HG03439 (cell line): ENCODE measurements around the gene CSAD.
A peak's percentile ranks its signal among the peaks of the same experiment; 100 is the strongest.
"Not testable (repeated sequence)": the region's sequence is repeated elsewhere in the genome, so short reads cannot be mapped to it uniquely, and the experiment has no call there.

Experiments
- ATAC-seq: cut with Tn5 transposase; IDR thresholded peaks from one replicate; pipeline ENCODE4 v1.9.1; 2021; ENCODE audit warnings: mild to moderate bottlenecking, moderate library complexity; ENCODE audit not compliant: unreplicated experiment

The CSAD gene

DNA sequence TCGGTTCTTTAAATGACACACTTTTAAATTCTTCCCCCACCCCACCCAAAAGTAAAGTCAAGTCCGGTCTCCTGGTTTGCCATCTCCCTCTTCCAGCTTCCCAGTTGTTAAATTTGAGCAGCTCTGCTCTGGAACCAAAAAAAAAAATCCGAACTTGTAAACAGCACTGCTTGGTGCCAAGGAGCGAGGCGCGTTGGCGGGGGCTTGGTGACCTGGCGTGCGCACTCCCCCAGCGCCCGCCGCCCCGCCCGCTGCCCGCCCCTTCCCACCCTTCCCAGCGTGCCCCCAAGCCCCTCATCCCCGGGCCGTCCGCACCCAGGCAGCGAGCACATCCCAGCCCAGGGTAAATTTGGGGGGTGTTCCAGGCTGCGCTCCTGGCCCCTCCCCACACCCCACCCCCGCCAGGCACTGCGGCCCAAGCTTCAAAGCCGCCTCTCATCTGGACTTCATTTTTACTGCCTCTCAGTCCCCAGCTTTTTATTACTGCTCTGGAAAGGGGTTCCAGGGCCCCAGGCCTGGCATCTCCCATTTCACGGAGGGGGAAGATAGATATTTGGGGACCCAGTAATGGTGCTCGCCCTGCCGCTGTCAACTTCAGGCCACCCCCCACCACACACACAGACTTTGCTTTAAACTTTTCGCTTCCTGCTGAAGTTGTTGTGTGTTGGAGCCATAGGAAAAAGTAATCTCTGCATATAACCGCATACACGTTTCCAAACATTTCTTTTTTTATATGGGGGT is 38.0 kb upstream of the CSAD start:
- no peak for ATAC-seq

DNA sequence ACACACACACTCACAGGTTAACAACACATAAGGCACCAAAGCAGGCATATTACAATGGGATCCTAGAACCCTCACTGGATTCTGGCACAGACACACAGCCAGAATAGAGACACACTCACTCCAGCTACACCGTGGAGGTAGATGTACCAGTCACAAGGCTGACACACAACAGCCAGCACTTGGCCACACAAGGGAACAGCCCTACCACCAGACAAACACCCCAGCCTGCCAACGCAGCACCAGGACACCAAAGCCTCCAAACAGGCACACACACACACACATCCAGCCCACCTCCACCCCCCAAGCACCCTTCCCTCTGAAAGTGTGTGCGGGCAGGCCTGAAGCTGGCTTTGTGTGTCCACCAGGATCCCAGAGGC is 37.2 kb upstream of the CSAD start:
- ATAC-seq, result no peak

GRCh38 chr12:53217051-53217930 is 36.6 kb upstream of the CSAD start:
- ATAC-seq, result no peak

- no peak for ATAC-seq
These were observed 34.8 kb upstream of the CSAD start for GRCh38 chr12:53215497-53215896.

GRCh38 chr12:53214687-53215455 is 34.1 kb upstream of the CSAD start:
- ATAC-seq, result no peak

DNA sequence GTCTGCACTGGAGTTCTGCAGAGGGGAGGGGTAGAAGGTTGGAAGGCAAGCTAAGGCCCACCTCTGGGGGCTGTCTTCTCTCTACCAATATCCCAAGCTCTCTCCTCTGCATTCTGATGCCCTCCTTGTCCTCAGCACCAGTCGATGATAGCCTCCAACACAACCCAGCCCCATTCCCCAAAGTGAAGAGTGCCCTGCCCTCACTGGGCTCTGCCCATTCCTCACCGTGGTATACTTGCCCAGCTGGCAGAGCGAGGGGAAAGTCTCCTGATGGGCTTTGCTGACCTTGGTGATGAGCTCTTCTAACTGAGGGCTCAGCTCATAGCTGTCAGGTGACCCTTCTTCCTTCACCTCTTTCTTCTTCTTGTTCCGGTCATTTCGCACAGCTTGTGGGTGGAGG is 33.5 kb upstream of the CSAD start:
- ATAC-seq, result no peak

GRCh38 chr12:53213348-53213747 is 32.6 kb upstream of the CSAD start:
- peak; percentile 44 for ATAC-seq

- ATAC-seq, result no peak
These were observed 32.2 kb upstream of the CSAD start for GRCh38 chr12:53212931-53213330.

DNA sequence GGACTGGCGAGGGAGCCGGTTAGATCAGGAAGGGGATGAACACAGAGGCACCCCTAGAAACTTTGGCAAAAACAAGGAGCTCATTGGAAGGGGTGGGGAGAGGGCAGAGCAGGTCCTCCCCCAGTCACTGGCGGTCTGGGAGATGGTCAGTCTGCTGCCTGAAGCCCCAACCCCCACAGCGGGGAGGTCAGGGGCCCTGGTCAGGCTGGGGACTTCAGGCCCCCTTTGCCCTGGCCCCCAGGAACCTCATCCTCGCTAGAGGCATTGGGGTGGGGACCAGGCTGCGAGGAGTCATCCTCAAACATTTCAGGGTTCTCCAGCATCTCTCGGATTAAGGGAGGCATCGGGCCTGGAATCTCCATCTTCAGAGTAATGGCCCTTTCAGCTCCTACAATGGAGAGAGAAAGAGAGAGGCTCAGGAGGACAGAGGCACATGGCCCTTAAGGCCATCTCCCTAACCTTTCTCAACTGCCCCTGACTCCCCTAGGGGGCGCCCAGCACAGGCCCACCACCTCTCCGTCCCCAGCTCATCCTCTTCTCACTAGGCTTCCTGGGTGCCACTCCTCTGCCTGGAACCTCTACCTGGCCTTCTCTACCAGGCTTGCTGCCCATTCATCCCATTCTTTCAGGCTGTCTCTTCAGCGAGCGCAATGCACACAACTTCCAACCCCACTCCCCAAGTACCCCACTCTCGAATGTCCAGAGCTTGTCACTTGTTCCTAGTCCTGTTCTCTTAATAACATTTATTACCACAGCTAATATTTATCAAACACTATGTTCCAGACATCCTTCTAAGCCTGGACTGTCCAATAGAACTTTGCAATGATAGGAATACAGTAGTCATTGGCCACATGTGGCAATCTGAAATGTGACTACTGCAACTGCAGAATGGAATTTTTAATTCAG is 31.0 kb upstream of the CSAD start:
- no peak for ATAC-seq

DNA sequence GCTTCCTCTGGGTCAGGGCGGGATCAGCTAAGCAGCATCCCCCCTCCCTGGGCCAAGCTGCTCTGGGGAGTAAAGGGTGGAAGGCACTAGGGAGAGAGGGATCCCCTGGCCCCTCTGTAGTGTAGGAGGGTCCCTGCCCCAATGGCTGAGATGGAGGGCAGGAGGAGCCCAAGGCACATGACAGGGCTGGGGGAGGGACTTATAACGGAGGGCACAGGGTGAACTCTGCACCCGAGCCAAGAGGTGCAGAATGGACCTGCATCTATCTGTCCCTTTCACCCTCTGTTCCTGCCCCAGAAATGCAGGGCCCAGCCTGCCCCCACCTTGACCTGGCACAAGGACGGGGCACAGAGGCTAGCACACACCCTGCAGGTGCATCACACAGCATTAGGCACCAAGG is 30.1 kb upstream of the CSAD start:
- ATAC-seq, result no peak

DNA sequence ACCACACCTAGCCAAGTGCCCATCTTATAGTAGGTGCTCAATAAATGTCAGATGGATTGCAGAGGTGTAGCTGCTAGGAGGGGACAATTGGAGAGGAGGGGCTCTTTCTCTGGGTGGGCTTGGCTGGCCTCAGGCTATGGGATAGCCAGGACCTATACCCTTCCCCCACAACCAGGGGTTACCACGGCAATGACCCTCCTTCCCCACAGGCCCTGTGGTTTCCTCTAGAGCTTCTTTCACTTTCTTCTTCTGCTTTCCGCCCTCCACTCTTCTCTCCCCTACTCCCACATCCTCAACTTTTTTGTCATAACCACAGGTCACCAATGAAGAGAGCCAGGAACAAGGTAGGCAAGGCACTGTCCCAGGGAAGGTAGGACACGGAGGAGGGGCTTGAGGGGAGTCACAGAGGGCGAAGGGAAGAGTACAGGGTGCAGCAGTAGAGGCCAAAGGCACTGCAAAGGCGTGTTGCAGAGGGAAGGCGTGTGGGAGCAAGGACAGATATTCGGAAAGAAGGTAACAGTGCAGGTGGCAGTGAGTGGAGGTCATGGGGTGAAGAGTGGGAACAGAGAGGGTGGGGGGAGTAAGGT is 28.2 kb upstream of the CSAD start:
- no peak for ATAC-seq

DNA sequence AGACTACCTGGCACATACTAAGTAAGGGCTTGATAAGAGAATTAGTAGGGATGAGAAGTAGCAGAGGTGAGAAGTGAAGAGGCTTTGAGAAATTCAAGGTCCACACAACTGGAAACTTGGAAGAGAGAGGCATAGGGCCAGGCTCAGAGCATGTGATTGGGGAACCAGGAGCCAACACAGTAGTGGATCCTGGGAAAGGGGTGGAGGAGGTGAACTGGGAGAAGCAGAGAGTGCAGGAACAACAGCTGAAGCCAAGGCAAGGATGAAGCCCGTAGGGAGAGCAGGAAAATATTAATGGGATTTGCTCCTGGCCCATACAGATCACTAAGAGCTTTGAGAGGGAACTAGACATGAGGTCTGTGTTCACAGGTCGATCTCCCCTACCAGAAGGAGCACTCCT is 27.7 kb upstream of the CSAD start:
- ATAC-seq, result no peak

GRCh38 chr12:53207042-53207441 is 26.3 kb upstream of the CSAD start, which contains the start of gene ITGB7:
Gene ITGB7 (minus strand): TSS chr12:53207251. CDS start chr12:53200443, 6,808 bp downstream.
- no peak for ATAC-seq

- peak; percentile 69 for ATAC-seq
These were observed 25.2 kb upstream of the CSAD start for GRCh38 chr12:53205747-53206419.

- no peak for ATAC-seq
These were observed 23.6 kb upstream of the CSAD start for GRCh38 chr12:53204351-53204750.

DNA sequence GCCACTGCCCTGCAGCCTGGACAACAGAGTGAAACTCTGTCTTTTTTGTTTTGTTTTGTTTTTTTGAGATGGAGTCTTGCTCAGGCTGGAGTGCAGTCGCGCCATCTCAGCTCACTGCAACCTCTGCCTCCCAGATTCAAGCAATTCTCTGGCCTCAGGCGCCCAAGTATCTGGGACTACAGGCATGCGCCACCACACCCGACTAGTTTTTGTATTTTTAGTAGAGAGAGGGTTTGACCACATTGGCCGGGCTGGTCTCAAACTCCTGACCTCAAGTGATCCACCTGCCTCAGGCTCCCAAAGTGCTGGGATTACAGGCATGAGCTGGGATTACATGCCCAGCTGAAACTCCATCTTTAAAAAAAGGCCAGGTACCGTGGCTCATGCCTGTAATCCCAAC is 21.6 kb upstream of the CSAD start:
- ATAC-seq, result not testable (repeated sequence)

DNA sequence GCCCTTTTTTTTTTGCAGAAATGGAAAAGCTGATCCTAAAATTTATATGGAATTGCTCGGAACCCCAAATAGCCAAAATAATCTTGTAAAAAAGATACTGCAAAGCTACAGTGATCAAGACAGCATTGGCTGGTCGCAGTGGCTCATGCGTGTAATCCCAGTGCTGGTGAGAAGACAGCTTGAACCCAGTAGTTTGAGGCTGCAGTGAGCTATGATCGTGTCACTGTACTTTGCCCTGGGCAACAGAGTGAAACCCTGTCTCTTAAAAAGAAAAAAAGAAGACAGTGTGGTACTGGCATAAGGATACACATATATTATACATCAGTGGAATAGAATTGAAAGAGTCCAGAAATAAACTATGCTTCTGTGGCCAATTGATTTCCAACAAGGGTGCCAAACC is 20.9 kb upstream of the CSAD start:
- no peak for ATAC-seq

- no peak for ATAC-seq
These were observed 20.4 kb upstream of the CSAD start for GRCh38 chr12:53201177-53201541.

DNA sequence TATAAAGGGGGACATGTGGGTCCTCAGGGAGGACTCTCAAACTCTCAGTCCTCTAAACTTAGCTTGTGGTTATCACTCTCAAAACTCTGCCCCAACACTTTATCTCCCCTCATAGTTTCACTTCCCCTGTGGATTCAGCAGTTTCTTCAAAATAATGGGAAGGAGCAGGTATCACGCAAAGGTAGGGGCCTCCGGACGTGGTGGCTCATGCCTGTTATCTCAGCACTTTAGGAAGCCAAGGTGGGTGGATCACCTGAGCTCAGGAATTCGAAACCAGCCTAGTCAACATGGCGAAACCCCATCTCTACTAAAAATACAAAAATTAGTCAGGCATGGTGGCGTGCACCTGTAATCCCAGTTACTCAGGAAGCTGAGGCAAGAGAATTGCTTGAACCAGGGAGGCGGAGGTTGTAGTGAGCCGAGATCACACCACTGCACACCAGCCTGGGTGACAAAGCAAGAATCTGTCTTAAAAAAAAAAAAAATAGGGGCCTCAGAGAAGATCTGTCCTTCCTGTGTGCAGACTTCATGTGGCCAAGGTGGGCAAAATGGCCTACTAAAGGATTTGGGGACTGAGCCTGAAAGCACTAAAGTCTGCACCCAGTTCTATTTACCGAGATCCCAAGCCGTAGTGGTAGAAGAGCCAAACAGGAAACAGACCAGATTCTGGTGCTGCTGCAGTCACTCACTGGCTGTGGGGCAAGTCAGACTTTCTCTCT is 19.9 kb upstream of the CSAD start:
- peak; percentile 41 for ATAC-seq
